Epithelial cell of esophagus (primary cell): ENCODE measurements around the gene C16orf96.

Experiments
- DNase-seq: peaks from one replicate; pipeline ENCODE4 v3.0.0; 2010; ENCODE audit warnings: low read depth
- H3K4me3 ChIP-seq: 2 replicates; pipeline ENCODE4 v1.5.1; 2011; ENCODE audit warnings: mild to moderate bottlenecking, low read length, control low read depth
- TF ChIP-seq, protein P1 (sequence below): IDR thresholded peaks from 2 replicates; pipeline ENCODE4 v1.5.1; 2011; ENCODE audit warnings: low read depth, mild to moderate bottlenecking, low read length, control low read depth, inconsistent platforms; ENCODE audit not compliant: insufficient read depth; ENCODE audit errors: missing control alignments

Gene C16orf96

DNA sequence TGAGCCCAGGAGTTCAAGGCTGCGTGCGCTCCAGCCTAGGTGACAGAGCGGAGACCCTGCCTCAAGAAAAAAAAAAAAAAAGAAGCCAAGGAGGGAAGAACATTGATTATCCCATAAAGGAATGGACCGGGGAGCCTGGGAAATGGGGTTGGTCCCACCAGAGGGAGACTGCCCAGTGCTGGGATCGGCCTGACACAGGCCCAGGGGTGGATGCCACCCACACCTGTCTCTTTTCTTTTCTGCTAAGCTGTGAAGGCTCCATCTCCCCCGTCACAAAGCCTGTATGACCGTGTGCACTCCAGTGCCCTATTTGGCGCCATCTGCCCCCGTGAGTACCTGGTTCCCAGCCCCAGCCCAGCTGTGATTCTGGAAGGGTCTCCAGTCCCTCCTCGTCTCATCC, 42.9 kb downstream of the C16orf96 start:
- TF ChIP-seq, protein P1, sequence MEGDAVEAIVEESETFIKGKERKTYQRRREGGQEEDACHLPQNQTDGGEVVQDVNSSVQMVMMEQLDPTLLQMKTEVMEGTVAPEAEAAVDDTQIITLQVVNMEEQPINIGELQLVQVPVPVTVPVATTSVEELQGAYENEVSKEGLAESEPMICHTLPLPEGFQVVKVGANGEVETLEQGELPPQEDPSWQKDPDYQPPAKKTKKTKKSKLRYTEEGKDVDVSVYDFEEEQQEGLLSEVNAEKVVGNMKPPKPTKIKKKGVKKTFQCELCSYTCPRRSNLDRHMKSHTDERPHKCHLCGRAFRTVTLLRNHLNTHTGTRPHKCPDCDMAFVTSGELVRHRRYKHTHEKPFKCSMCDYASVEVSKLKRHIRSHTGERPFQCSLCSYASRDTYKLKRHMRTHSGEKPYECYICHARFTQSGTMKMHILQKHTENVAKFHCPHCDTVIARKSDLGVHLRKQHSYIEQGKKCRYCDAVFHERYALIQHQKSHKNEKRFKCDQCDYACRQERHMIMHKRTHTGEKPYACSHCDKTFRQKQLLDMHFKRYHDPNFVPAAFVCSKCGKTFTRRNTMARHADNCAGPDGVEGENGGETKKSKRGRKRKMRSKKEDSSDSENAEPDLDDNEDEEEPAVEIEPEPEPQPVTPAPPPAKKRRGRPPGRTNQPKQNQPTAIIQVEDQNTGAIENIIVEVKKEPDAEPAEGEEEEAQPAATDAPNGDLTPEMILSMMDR, result no peak
- DNase-seq, result no peak
- H3K4me3 ChIP-seq, result no peak overlapping the region

DNA sequence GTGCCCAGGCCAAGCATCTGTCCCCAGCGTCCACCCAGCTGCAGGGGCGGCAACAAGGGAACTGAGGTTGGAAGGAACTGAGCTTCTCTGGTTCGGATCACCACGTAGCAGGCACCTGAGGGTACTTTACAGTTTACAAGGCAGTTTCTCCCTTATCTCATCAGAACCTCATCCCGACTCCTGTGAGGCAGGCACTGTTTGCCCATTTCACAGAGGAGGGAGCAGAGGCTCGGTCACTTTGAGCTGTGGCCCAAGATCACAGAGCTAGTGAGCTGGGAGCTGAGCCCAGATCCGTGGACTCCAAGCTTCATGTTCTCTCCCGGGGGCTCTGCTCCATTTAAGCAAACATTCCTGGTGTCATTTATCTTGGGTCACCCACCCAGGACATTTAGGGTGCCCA, 43.4 kb downstream of the C16orf96 start:
- TF ChIP-seq, protein P1, result no peak
- DNase-seq, result no peak
- H3K4me3 ChIP-seq, result no peak overlapping the region

DNA sequence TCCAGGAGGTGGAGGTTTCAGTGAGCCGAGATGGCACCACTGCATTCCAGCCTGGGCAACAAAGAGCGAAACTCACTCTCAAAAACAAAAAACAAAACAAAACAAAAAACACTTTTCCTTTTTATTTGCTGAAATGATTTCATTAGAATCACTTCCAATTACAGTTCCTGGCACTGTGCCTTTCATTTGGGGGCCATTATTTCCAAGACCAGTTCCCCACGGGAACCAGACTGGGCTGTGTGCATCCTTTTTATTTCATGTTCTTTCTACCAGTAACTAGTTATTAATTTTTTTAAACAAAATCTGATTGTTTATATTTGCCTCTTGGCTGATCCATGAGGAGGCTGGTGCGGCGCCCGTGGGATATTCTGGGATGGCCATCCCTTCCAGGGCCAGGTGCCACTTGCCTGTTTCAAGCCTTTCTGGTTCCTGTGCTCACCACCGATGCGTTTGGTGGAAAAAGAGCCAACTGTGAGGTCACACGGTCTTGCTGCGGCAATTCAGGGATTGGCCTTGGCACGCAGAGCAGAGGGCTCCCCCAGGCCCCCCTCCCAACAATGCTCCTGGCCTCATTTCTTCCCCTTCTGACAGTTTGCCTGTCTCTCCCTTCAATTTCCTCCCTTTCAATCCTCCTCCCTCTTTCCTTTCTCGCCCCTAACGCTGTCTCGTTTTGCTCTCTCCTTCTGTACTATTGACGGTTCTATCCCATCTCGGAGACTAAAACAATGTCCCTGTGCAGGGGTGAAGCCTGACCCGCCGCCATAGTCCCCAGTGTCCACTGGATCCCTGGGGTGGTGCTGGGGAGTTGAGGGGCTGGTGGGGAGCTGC, 45.1 kb downstream of the C16orf96 start:
- TF ChIP-seq, protein P1, result no peak
- peak; percentile 33 for DNase-seq
- no peak overlapping the region for H3K4me3 ChIP-seq

DNA sequence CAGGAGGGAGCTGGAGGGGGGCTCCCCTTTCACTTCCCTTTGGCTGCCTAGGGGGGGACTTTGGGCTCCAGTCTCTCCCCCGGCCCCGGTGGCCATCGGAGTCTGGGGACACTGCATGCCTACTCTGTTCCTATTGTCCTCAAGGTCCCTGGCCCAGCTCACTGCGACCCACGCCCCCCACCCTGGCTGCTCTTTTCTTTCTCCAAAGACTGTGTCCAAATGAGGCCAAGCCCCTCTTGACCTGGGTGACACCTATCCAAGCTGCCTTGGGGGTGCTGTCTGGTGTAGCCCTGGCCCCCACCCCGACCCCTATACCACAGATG, 45.7 kb downstream of the C16orf96 start:
- DNase-seq, result no peak
- TF ChIP-seq, protein P1, result no peak
- no peak overlapping the region for H3K4me3 ChIP-seq

DNA sequence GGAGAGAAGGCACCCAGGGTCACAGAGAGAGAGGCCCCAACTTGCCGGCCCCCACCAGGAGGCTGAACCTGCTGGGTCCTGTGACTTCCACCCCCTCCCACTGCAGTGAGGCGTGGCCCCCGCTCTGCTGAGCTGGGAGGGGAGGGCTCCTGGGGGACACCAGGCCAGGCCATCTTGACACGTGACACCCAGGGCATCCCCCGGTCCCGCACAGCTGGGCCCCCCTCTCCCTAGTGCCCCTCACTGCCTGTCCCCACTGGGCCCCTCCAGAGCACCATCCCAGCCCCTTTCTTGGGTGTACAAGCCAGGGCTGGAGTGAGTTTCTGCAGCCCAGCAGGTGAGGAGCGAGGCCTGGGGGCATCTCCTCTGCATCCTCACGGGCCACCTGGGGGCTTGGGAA, 46.2 kb downstream of the C16orf96 start:
- TF ChIP-seq, protein P1, result no peak
- H3K4me3 ChIP-seq, result no peak overlapping the region
- no peak for DNase-seq

DNA sequence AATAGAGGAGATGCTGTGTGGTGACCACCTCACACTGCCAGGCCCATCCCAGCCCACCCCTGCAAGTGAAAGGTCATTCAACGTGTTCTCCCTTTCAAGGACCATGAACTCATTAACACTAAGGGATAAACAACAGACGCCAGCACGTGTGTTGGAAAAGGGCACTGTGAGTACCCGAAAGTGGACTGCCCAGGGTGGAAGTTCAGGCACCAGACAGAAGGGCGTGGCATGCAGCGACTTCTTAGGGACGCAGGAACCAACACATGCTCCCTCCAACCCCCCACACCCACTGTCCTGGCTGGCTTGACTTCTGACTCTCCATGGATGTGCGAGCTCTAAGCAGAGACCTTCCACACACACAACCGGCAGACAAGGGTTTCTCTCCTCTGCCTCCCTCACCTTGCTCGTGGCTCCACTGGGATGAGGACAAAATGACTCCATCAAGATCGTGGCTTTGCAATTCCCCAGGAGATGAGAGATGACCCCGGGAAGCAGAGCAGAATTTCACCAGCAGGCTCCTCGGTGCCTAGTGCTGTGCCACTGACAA, 47.6 kb downstream of the C16orf96 start:
- TF ChIP-seq, protein P1, result no peak
- H3K4me3 ChIP-seq, result no peak overlapping the region
- no peak for DNase-seq

DNA sequence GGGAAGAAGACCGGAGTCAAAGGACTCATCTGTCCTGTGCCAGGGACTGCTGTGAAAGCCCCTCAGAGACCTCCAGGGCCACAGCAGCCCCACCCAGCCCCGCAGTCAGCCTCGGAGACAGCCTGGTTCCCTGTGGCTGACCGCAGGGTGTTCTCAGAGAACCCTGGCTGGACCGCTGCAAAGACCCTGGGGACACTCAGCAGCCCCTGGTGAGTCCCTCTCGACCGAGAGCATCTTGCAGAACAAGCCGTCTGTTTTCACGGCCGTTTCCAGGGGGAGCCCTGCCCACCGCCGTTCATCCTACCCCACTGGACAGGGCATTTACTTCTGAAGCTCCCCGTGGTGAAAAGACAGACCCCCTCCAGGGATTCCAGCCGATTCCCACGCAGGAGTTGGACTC, 48.3 kb downstream of the C16orf96 start:
- no peak for DNase-seq
- no peak overlapping the region for H3K4me3 ChIP-seq
- TF ChIP-seq, protein P1, result no peak
